Measurements from ENCODE around the gene EPG5. TPM values are rescaled to one million over a fixed set of nuclear protein-coding genes. Genes with fewer than 3 reads are reported as not detected.

EPG5 gene
- total and polyA plus RNA-seq, 9 of the 15 experiments (the other 6 are each of a cell fraction or from before 2014, with no cell fraction given) = 1.3 to 10.7 (median 5.2) TPM

DNA sequence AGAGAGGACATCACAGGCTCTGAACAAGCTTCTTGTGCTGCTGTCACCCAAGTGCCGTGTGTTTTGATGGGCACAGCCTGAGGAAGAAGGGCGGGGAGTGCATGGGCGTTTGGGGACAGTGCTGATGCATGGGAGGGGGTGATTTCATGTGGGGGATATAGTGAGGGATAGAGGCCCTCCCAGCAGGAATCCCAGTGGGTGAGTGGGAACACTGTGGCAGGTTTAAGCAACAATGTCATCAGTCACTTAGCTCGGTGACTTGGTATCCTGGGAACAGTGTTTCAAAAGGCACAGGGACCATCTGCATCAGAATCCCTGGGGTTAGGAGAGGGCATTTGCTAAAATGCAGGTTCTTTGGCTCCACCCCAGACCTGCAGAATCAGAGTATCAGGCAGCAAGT is 141.0 kb downstream of the EPG5 start:
- H3K79me2 ChIP-seq (ENCODE audit: control insufficient read depth, insufficient read depth, low read length) = no peaks in the 10 kb centered on the region
- H3K27me3 ChIP-seq (ENCODE audit: control insufficient read depth in 2 of 2, insufficient read depth in 2 of 2, low read length in 2 of 2) = peaks cover 0 to 14% of the 10 kb centered on the region in 2 experiments; a peak in 2 of 5 replicates
- 7% methylated on average over 4 of the region's 4 CpGs for WGBS (ENCODE audit: insufficient coverage, low coverage, missing lambda C conversion rate)
- no peaks in the 10 kb centered on the region for H3K9me1 ChIP-seq (ENCODE audit: control insufficient read depth, insufficient read depth, low read length)
- FAIRE-seq (no peak), ATAC-seq (no peak), DNase-seq (ENCODE audit: extremely low read depth in 1 of 4, low spot score in 3 of 4) (no peak)
- CTCF ChIA-PET (ENCODE audit: low intra/inter-chr PET ratio) = no interaction called here
- H3K4me2 ChIP-seq (ENCODE audit: insufficient read depth, low read length) = no peak overlapping the region
- BruUV-seq (replicated peaks) = no TSS peak
- TF ChIP-seq CHD1 (IDR thresholded peaks at IDR 0.05; ENCODE audit: low read length) (no peak), SMAD3 (CRISPR knock-in tag; conservative IDR thresholded peaks at IDR 0.05) (no peak), EWSR1 (IDR thresholded peaks at IDR 0.05; ENCODE audit: borderline replicate concordance, low read depth, partially characterized antibody) (no peak), STAG1 (CRISPR knock-in tag; IDR thresholded peaks at IDR 0.05; ENCODE audit: borderline replicate concordance) (no peak), NFXL1 (CRISPR knock-in tag; IDR thresholded peaks at IDR 0.05) (no peak), ZBTB17 (CRISPR knock-in tag; IDR thresholded peaks at IDR 0.05) (no peak), HIVEP1 (CRISPR knock-in tag; IDR thresholded peaks at IDR 0.05) (no peak)
- TF ChIP-seq, protein P1, sequence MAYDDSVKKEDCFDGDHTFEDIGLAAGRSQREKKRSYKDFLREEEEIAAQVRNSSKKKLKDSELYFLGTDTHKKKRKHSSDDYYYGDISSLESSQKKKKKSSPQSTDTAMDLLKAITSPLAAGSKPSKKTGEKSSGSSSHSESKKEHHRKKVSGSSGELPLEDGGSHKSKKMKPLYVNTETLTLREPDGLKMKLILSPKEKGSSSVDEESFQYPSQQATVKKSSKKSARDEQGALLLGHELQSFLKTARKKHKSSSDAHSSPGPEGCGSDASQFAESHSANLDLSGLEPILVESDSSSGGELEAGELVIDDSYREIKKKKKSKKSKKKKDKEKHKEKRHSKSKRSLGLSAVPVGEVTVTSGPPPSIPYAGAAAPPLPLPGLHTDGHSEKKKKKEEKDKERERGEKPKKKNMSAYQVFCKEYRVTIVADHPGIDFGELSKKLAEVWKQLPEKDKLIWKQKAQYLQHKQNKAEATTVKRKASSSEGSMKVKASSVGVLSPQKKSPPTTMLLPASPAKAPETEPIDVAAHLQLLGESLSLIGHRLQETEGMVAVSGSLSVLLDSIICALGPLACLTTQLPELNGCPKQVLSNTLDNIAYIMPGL (CRISPR knock-in tag; IDR thresholded peaks at IDR 0.05) = no peak
- TF ChIP-seq, protein P2, sequence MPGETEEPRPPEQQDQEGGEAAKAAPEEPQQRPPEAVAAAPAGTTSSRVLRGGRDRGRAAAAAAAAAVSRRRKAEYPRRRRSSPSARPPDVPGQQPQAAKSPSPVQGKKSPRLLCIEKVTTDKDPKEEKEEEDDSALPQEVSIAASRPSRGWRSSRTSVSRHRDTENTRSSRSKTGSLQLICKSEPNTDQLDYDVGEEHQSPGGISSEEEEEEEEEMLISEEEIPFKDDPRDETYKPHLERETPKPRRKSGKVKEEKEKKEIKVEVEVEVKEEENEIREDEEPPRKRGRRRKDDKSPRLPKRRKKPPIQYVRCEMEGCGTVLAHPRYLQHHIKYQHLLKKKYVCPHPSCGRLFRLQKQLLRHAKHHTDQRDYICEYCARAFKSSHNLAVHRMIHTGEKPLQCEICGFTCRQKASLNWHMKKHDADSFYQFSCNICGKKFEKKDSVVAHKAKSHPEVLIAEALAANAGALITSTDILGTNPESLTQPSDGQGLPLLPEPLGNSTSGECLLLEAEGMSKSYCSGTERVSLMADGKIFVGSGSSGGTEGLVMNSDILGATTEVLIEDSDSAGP (CRISPR knock-in tag; IDR thresholded peaks at IDR 0.05) = no peak
- no peak overlapping the region for H3K4me3 ChIP-seq
- peaks cover 19 to 24% of the 10 kb centered on the region in 2 experiments; a peak in 4 of 5 replicates for H3K4me1 ChIP-seq (replicated peaks in 1 of 2; ENCODE audit: control insufficient read depth in 2 of 2, insufficient read depth in 2 of 2, low read length in 2 of 2)
- no peak overlapping the region for H3K9ac ChIP-seq (ENCODE audit: insufficient read depth in 1 of 2, low read depth in 2 of 2, low read length in 2 of 2)
- H4K20me1 ChIP-seq (replicated peaks; ENCODE audit: control insufficient read depth, insufficient read depth, low read length) = no peaks in the 10 kb centered on the region
- POLR2A ChIA-PET = no interaction called here
- H3K9me3 ChIP-seq (replicated peaks; ENCODE audit: control insufficient read depth, insufficient read depth, low read depth, low read length) = no peaks in the 10 kb centered on the region
- no peaks in the 10 kb centered on the region for H3K36me3 ChIP-seq (ENCODE audit: control insufficient read depth, insufficient read depth, low read length)
- H2AFZ ChIP-seq (ENCODE audit: low read depth, low read length) = no peak overlapping the region
- in situ Hi-C loops (cut with MboI) (no loop called here), intact Hi-C loops (cut with micrococcal nuclease) (no loop called here)
- H3K27ac ChIP-seq (ENCODE audit: extremely low read depth, low read depth, low read length) = no peak overlapping the region
